ENCODE results near the gene HPCAL4. TPM values are rescaled to one million over a fixed set of nuclear protein-coding genes. Genes with fewer than 3 reads are reported as not detected.

The HPCAL4 gene
- total RNA-seq, 1 experiment from 2014 or later: 0.14 TPM

DNA sequence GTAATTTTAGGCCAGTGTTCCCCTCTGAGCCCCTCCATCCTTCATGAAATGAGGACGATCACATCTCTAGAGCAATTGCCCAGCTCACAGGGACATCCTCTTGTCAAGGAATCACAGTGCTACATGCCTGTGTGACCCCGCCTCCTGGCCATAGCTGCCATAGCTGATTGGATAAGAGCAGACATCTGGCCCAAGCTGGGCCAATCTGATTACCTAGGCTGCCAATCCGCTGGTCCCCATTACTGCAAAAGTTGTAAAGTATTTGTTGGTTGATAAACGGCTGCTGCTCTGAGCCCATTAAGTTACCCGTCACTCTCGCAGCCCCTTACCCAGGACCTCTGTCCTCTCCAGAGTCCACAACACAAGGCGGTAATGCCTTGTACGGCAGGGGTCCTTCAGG is 27.7 kb downstream of the HPCAL4 start:
- no peak overlapping the region for H3K27ac Mint-ChIP-seq (ENCODE audit: unreplicated experiment)
- no peaks in the 10 kb centered on the region for H3K4me1 Mint-ChIP-seq (ENCODE audit: low read depth, unreplicated experiment)
- H3K27me3 Mint-ChIP-seq (ENCODE audit: insufficient read depth, unreplicated experiment): peaks cover 4% of the 10 kb centered on the region
- Histone ChIP-seq H3K4me3 (ENCODE audit: low read depth, low read length) (no peak overlapping the region), H3K27me3 (replicated peaks; ENCODE audit: control insufficient read depth, insufficient read depth, low read length) (no peaks in the 10 kb centered on the region), H3K9me3 (no peaks in the 10 kb centered on the region), H3K36me3 (ENCODE audit: control insufficient read depth, insufficient read depth, low read length) (no peaks in the 10 kb centered on the region), H3K4me1 (no peaks in the 10 kb centered on the region)
- intact Hi-C loops (cut with micrococcal nuclease; ENCODE audit: unreplicated experiment): no loop called here
- DNase-seq: no peak
- ChIA-PET CTCF (no interaction called here), POLR2A (no interaction called here)
- BruUV-seq (replicated peaks): no TSS peak
- H3K4me3 Mint-ChIP-seq (ENCODE audit: unreplicated experiment): no peak overlapping the region
- TF ChIP-seq, protein P1, sequence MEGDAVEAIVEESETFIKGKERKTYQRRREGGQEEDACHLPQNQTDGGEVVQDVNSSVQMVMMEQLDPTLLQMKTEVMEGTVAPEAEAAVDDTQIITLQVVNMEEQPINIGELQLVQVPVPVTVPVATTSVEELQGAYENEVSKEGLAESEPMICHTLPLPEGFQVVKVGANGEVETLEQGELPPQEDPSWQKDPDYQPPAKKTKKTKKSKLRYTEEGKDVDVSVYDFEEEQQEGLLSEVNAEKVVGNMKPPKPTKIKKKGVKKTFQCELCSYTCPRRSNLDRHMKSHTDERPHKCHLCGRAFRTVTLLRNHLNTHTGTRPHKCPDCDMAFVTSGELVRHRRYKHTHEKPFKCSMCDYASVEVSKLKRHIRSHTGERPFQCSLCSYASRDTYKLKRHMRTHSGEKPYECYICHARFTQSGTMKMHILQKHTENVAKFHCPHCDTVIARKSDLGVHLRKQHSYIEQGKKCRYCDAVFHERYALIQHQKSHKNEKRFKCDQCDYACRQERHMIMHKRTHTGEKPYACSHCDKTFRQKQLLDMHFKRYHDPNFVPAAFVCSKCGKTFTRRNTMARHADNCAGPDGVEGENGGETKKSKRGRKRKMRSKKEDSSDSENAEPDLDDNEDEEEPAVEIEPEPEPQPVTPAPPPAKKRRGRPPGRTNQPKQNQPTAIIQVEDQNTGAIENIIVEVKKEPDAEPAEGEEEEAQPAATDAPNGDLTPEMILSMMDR (IDR thresholded peaks at IDR 0.05; ENCODE audit: insufficient read depth in 1 of 2, low read depth in 1 of 2, low read length in 1 of 2, severe bottlenecking in 1 of 2, unreplicated experiment in 1 of 2): no peak
- H3K36me3 Mint-ChIP-seq (ENCODE audit: insufficient read depth, unreplicated experiment): no peaks in the 10 kb centered on the region
- no peaks in the 10 kb centered on the region for H3K9me3 Mint-ChIP-seq (ENCODE audit: unreplicated experiment)

DNA sequence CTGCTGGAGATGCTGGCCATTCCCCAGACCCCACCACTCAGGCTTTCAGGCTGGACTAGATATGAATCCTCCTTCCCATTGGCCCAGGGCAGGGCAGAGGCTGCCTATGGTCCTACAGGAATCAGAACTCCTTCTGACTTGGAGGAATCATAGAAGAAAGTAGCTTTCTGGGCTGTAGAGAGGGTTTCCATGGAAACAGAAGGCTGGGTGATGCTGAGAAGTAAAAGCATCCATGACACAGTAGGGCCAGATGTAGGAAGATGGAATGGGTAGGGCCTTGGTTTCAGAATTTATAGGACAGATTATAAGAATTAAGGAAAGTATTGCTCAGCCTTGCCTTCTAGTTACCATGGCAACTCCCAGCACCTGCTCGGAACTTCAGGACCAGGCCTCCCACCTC is 28.4 kb downstream of the HPCAL4 start:
- Histone ChIP-seq H3K4me3 (ENCODE audit: low read depth, low read length) (no peak overlapping the region), H3K9me3 (no peaks in the 10 kb centered on the region), H3K4me1 (no peaks in the 10 kb centered on the region), H3K36me3 (ENCODE audit: control insufficient read depth, insufficient read depth, low read length) (no peaks in the 10 kb centered on the region), H3K27me3 (replicated peaks; ENCODE audit: control insufficient read depth, insufficient read depth, low read length) (no peaks in the 10 kb centered on the region)
- no TSS peak for BruUV-seq (replicated peaks)
- Mint-ChIP-seq H3K4me1 (ENCODE audit: low read depth, unreplicated experiment) (no peaks in the 10 kb centered on the region), H3K9me3 (ENCODE audit: unreplicated experiment) (no peaks in the 10 kb centered on the region), H3K4me3 (ENCODE audit: unreplicated experiment) (no peak overlapping the region), H3K36me3 (ENCODE audit: insufficient read depth, unreplicated experiment) (no peaks in the 10 kb centered on the region), H3K27ac (ENCODE audit: unreplicated experiment) (no peak overlapping the region), H3K27me3 (ENCODE audit: insufficient read depth, unreplicated experiment) (no peaks in the 10 kb centered on the region)
- TF ChIP-seq, protein P1 (IDR thresholded peaks at IDR 0.05; ENCODE audit: insufficient read depth in 1 of 2, low read depth in 1 of 2, low read length in 1 of 2, severe bottlenecking in 1 of 2, unreplicated experiment in 1 of 2): no peak
- intact Hi-C loops (cut with micrococcal nuclease; ENCODE audit: unreplicated experiment): no loop called here
- POLR2A ChIA-PET: no interaction called here
- no peak for DNase-seq
- CTCF ChIA-PET: no interaction called here

DNA sequence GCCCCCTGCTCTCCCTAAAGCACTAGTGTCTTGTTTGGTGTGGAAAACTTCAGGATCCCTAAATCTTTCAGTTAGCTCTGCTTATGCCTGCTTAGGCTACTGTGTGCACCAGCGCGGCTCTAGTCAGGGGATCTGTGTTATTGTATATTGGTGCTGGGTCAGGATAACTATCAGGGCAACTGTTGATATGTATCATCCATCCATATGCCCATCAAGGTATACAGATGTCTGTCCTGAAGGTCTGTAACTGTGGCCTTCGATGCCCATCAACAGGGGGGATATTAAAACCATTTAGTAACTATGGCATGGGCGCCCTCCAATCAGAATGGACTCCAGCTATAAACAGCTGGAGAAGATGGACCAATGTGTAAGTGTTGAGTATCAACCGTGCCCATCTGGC is 31.7 kb downstream of the HPCAL4 start:
- Mint-ChIP-seq H3K4me3 (ENCODE audit: unreplicated experiment) (no peak overlapping the region), H3K9me3 (ENCODE audit: unreplicated experiment) (no peaks in the 10 kb centered on the region), H3K27me3 (ENCODE audit: insufficient read depth, unreplicated experiment) (peaks cover 3% of the 10 kb centered on the region), H3K27ac (ENCODE audit: unreplicated experiment) (no peak overlapping the region), H3K36me3 (ENCODE audit: insufficient read depth, unreplicated experiment) (no peaks in the 10 kb centered on the region), H3K4me1 (ENCODE audit: low read depth, unreplicated experiment) (no peaks in the 10 kb centered on the region)
- intact Hi-C loops (cut with micrococcal nuclease; ENCODE audit: unreplicated experiment): no loop called here
- no peak for DNase-seq
- POLR2A ChIA-PET: no interaction called here
- TF ChIP-seq, protein P1 (IDR thresholded peaks at IDR 0.05; ENCODE audit: insufficient read depth in 1 of 2, low read depth in 1 of 2, low read length in 1 of 2, severe bottlenecking in 1 of 2, unreplicated experiment in 1 of 2): no peak
- Histone ChIP-seq H3K9me3 (no peaks in the 10 kb centered on the region), H3K27me3 (replicated peaks; ENCODE audit: control insufficient read depth, insufficient read depth, low read length) (no peaks in the 10 kb centered on the region), H3K36me3 (ENCODE audit: control insufficient read depth, insufficient read depth, low read length) (no peaks in the 10 kb centered on the region), H3K4me1 (no peaks in the 10 kb centered on the region), H3K4me3 (ENCODE audit: low read depth, low read length) (no peak overlapping the region)
- BruUV-seq (replicated peaks): no TSS peak
- CTCF ChIA-PET: no interaction called here
